Nephron progenitor cell (in vitro differentiated cells): ENCODE results near the gene DOC2A.

Experiments used
- DNase-seq: peaks from one replicate; pipeline ENCODE4 v3.0.0; 2021
- H3K27ac Mint-ChIP-seq: 2 replicates; pipeline ENCODE4 v1.8.0; 2021; ENCODE audit warnings: mild to moderate bottlenecking, moderate library complexity, mixed read lengths
- H3K27me3 Mint-ChIP-seq: 2 replicates; pipeline ENCODE4 v1.8.0; 2021; ENCODE audit warnings: mild to moderate bottlenecking, low read depth, mixed read lengths; ENCODE audit not compliant: poor library complexity
- H3K36me3 Mint-ChIP-seq: 2 replicates; pipeline ENCODE4 v1.8.0; 2021; ENCODE audit warnings: low read depth, mixed read lengths
- H3K4me1 Mint-ChIP-seq: 2 replicates; pipeline ENCODE4 v1.8.0; 2021; ENCODE audit warnings: mixed read lengths
- H3K4me3 Mint-ChIP-seq: 2 replicates; pipeline ENCODE4 v1.8.0; 2021; ENCODE audit warnings: mild to moderate bottlenecking, moderate library complexity, mixed read lengths
- H3K9me3 Mint-ChIP-seq: 2 replicates; pipeline ENCODE4 v1.8.0; 2021; ENCODE audit warnings: mild to moderate bottlenecking, moderate library complexity, mixed read lengths
- TF ChIP-seq, protein P1 (sequence below): fragments of 200-600 bp; sonication (generic); IDR thresholded peaks from 2 replicates; pipeline ENCODE4 v1.5.0; 2021; ENCODE audit warnings: antibody characterized with exemption

The DOC2A gene

DNA sequence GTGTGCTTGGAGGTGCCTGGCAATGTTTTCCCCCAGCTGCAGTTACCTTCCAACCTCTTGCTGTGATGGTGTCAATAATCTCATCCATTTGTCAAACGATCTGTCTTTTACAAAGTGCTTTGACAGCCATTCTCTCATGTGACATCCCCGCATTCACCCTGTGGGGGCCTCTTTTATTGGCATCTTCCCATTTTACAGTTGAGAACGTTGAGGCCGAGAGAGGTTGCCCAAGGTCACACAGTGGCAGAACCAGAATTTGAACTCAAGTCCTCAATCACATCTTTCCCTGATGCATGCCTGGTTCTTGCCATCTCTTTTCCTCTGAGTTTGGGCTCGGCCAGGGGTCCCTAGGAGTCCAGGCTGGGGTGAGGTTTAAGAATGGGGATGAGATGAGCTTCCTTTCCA lies 35.7 kb downstream of the DOC2A start:
- TF ChIP-seq, protein P1, sequence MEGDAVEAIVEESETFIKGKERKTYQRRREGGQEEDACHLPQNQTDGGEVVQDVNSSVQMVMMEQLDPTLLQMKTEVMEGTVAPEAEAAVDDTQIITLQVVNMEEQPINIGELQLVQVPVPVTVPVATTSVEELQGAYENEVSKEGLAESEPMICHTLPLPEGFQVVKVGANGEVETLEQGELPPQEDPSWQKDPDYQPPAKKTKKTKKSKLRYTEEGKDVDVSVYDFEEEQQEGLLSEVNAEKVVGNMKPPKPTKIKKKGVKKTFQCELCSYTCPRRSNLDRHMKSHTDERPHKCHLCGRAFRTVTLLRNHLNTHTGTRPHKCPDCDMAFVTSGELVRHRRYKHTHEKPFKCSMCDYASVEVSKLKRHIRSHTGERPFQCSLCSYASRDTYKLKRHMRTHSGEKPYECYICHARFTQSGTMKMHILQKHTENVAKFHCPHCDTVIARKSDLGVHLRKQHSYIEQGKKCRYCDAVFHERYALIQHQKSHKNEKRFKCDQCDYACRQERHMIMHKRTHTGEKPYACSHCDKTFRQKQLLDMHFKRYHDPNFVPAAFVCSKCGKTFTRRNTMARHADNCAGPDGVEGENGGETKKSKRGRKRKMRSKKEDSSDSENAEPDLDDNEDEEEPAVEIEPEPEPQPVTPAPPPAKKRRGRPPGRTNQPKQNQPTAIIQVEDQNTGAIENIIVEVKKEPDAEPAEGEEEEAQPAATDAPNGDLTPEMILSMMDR: no peak
- no peak for DNase-seq
- peak overlapping the region; percentile 62 for H3K27ac Mint-ChIP-seq
- peaks cover 8% of the 10 kb centered on the region for H3K27me3 Mint-ChIP-seq
- peak overlapping the region; percentile 97 for H3K4me3 Mint-ChIP-seq
- H3K9me3 Mint-ChIP-seq: peaks cover 17% of the 10 kb centered on the region
- peaks cover 49% of the 10 kb centered on the region for H3K36me3 Mint-ChIP-seq
- peaks cover 35% of the 10 kb centered on the region for H3K4me1 Mint-ChIP-seq

DNA sequence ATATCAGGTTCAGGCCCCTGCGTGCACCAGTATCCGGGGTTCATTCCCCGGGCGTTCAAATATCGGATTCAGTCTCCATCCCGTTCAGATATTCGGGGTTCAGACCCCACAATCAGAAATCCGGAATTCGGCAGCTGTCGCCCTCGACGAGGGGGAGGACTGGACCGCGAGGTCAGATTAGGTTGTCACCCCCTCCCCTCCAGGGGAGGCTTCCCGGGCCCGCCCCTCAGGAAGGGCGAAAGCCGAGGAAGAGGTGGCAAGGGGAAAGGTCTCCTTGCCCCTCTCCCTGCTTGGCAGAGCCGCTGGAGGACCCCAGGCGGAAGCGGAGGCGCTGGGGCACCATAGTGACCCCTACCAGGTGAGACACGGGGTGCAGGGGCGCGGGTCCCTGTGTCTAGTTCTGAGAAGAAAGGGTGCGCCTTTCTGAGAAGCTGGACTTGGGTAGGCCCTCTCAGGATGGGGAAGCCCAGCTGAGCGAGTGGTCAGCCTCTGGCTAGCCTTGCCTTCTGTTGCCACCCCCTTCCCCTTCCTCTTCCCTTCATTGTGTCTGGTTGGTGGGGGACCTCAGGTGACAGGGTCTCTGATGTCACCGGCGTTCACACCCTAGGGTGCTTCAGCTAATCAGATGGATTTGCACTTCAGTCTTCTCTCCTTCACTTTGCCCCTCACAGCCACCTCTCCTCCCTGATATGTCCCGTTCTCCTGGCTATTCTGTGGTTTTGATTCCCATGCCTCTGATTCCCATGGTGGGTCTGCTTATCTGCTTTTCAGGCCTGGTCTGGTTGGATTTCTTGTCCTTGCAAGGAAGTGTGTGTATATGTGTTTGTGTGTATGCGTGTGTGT lies 36.3 kb downstream of the DOC2A start:
- H3K36me3 Mint-ChIP-seq: peaks cover 49% of the 10 kb centered on the region
- peak overlapping the region; percentile 69 for H3K27ac Mint-ChIP-seq
- peaks cover 17% of the 10 kb centered on the region for H3K9me3 Mint-ChIP-seq
- TF ChIP-seq, protein P1: no peak
- peaks cover 35% of the 10 kb centered on the region for H3K4me1 Mint-ChIP-seq
- H3K4me3 Mint-ChIP-seq: peak overlapping the region; percentile 97
- peaks cover 8% of the 10 kb centered on the region for H3K27me3 Mint-ChIP-seq
- DNase-seq: no peak

DNA sequence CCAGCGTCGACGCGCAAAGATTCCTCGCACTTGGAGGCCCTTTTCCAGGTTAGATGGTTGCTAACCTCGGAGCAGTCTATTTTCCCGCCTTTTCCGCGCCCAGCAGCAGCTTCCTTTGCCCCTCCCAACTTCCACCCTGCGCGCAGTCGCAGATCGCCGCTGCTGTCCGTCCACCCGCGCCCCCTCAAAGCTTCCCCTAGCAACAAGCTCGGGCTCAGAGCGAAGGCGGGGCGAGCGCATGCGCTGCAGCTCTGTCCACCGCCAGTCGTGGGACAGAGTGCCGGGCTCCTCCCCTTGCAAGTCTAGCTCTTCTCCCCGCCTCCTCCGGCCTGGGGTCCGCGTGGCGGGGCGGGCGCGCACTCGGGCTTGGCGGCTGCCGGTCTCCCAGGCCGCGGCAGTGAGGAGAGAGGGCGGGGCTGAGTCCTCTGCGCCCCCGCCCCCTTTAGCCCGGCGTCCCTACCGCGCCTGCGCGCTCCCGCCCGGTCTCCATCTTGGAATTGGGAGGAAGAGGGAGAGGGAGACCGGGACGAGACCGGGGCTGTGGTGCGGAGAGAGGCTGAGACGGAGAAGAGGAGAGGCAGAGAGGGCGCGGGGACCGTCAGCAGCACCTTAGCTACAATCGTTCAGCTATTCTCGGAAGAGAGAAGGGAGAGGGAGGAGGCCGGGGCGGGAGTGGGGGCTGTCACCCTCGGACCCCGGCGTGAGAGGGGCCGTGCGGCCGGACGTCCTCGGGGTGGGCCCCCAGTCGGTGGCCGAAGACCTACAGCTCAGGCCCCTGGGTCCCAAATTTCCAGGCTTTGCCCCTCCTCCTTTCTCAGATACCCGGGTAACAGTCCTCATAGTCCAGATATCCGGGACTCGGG lies 37.2 kb downstream of the DOC2A start, which contains the start of gene TAOK2:
Gene TAOK2 (plus strand): TSS at position 485 of the 863 bp plus-strand sequence. CDS start 3,905 bp downstream, outside the sequence.
- Mint-ChIP-seq H3K27ac (peak within 1 kb of the TSS; percentile 93), H3K27me3 (peaks cover 8% of the 10 kb centered on the region), H3K4me3 (peak within 1 kb of the TSS; percentile 97), H3K36me3 (peaks cover 47% of the 10 kb centered on the region), H3K4me1 (peaks cover 35% of the 10 kb centered on the region), H3K9me3 (peaks cover 17% of the 10 kb centered on the region)
- DNase-seq: peak; percentile 99
- TF ChIP-seq, protein P1: no peak

DNA sequence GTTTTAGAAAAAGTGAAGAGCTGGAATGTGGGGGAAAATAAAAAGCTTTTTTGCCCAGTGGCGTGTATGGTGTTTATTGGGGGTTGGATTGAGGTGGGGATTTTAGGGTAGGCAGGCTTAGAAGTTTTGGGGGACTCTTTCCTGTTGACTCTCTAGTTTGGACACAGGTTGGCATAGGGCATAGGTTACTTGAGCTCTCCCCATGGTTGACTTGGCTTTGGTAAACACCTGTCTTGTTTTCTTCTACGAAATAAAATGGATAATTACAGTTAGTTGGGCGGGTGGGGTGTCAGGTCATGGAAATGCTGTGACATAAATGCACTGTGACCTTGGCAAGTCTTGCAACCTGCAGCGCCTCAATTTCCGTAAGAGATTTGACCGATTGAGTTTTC lies 37.8 kb downstream of the DOC2A start:
- H3K4me3 Mint-ChIP-seq: no peak overlapping the region
- peaks cover 34% of the 10 kb centered on the region for H3K4me1 Mint-ChIP-seq
- no peak for DNase-seq
- H3K27me3 Mint-ChIP-seq: peaks cover 8% of the 10 kb centered on the region
- H3K27ac Mint-ChIP-seq: no peak overlapping the region
- peaks cover 17% of the 10 kb centered on the region for H3K9me3 Mint-ChIP-seq
- peaks cover 48% of the 10 kb centered on the region for H3K36me3 Mint-ChIP-seq
- TF ChIP-seq, protein P1: no peak

DNA sequence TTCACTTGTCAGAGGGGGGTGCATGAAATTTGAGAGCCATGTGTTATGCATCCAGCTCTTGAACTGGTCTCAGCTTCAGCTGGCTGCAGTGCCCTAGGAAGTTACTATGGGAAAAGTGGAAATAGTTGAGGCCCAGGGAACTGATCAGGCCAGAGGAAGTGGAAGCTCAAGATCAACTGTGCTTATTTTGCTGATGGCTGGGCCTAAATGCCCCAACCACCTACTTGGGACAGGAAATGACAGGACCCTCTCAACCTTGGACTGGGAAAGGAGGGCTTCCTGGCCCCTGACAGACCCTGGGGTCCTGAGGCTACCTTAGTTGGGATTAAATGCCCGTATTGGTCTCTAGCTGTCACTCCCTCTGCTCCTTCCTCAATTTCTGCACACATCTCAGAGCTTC lies 38.3 kb downstream of the DOC2A start:
- no peak for DNase-seq
- peaks cover 29% of the 10 kb centered on the region for H3K4me1 Mint-ChIP-seq
- peaks cover 17% of the 10 kb centered on the region for H3K9me3 Mint-ChIP-seq
- H3K36me3 Mint-ChIP-seq: peaks cover 49% of the 10 kb centered on the region
- H3K27ac Mint-ChIP-seq: no peak overlapping the region
- TF ChIP-seq, protein P1: no peak
- H3K27me3 Mint-ChIP-seq: peaks cover 8% of the 10 kb centered on the region
- no peak overlapping the region for H3K4me3 Mint-ChIP-seq
